Ovary (tissue), 3 donors: Measurements from ENCODE around the gene DAAM2.

ENCODE experiments used
- POLR2A ChIP-seq: fragments of 450-650 bp; IDR thresholded peaks from one replicate; pipeline ENCODE4 v1.6.1; 2017; ENCODE audit warnings: antibody characterized with exemption, mild to moderate bottlenecking, moderate library complexity
- TF ChIP-seq, protein P1 (sequence below), 3 donors: fragments of 450-650 bp in 2 of 3; fragments of 200-600 bp in 1 of 3; IDR thresholded peaks; one replicate each; pipeline versions ENCODE4 v1.5.1 to v1.8.0; 2016 to 2022; ENCODE audit warnings: antibody characterized with exemption in 3 of 3, mild to moderate bottlenecking in 1 of 3
- donor health status: DM: no; HTN: no; CAD: no.

DNA sequence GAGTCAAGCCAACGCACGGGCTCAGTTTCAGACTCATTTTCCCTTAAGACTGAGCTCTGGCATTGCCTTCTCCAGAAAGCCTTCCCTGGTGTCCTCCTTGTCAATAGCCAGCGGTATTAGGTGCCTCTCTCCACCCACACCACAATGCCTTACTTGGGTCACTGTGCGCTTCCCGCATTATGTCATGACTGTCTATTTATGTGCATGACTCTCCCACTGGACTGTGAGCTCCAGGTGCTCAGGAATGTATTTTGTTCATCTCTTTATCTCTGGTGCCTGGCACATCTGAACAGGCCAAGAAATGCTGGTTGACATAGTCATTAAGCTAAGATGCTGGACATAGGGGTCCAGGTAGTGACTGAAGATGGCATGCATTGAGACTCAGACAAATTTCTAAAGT lies 42.7 kb downstream of the DAAM2 start:
- TF ChIP-seq, protein P1, sequence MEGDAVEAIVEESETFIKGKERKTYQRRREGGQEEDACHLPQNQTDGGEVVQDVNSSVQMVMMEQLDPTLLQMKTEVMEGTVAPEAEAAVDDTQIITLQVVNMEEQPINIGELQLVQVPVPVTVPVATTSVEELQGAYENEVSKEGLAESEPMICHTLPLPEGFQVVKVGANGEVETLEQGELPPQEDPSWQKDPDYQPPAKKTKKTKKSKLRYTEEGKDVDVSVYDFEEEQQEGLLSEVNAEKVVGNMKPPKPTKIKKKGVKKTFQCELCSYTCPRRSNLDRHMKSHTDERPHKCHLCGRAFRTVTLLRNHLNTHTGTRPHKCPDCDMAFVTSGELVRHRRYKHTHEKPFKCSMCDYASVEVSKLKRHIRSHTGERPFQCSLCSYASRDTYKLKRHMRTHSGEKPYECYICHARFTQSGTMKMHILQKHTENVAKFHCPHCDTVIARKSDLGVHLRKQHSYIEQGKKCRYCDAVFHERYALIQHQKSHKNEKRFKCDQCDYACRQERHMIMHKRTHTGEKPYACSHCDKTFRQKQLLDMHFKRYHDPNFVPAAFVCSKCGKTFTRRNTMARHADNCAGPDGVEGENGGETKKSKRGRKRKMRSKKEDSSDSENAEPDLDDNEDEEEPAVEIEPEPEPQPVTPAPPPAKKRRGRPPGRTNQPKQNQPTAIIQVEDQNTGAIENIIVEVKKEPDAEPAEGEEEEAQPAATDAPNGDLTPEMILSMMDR (IDR thresholded peaks at IDR 0.05), result no peak
- no peak for TF ChIP-seq POLR2A
